HAP-1 (cell line): ENCODE results near the gene BNIP3.
"Not testable (repeated sequence)": the region's sequence is repeated elsewhere in the genome, so short reads cannot be mapped to it uniquely, and the experiment has no call there.

Experiments used
- DNase-seq, 2 experiments: peaks; one replicate each; pipeline ENCODE4 v3.0.0-alpha.2; 2016 to 2020; ENCODE audit warnings: low spot score in 2 of 2
- H3K27me3 ChIP-seq: fragments of 250-450 bp; sonication (Bioruptor Pico); 2 replicates; pipeline ENCODE4 v1.5.1; 2020; ENCODE audit warnings: low read depth, mild to moderate bottlenecking, moderate library complexity
- H3K36me3 ChIP-seq: fragments of 250-450 bp; sonication (Bioruptor Pico); replicated peaks from 2 replicates; pipeline ENCODE4 v1.5.1; 2020; ENCODE audit warnings: mild to moderate bottlenecking
- H3K4me1 ChIP-seq: fragments of 250-450 bp; sonication (Bioruptor Pico); 2 replicates; pipeline ENCODE4 v1.5.1; 2020; ENCODE audit warnings: mild to moderate bottlenecking
- H3K4me3 ChIP-seq: fragments of 250-450 bp; sonication (Bioruptor Pico); 2 replicates; pipeline ENCODE4 v1.5.1; 2020; ENCODE audit warnings: mild to moderate bottlenecking, moderate library complexity
- H3K9me3 ChIP-seq: fragments of 250-450 bp; sonication (Bioruptor Pico); 2 replicates; pipeline ENCODE4 v1.5.1; 2020; ENCODE audit warnings: mild to moderate bottlenecking, moderate library complexity
- in situ Hi-C: fragments of 300-500 bp; cut with MboI; formaldehyde crosslinking; loops from 3 replicates; pipeline ENCODE4 v1.14.3; 2020; ENCODE audit warnings: low sequenced_read_pairs, inconsistent platforms, mixed read lengths

The BNIP3 gene

GRCh38 chr10:131996466-131997365 lies 15.0 kb upstream of the BNIP3 start:
- Histone ChIP-seq H3K27me3 (no peaks in the 10 kb centered on the region), H3K36me3 (no peaks in the 10 kb centered on the region), H3K9me3 (no peaks in the 10 kb centered on the region), H3K4me1 (peaks cover 19% of the 10 kb centered on the region), H3K4me3 (no peak overlapping the region)
- in situ Hi-C loops, result no loop called here
- no peak for DNase-seq

GRCh38 chr10:131994435-131994834 lies 12.7 kb upstream of the BNIP3 start:
- H3K4me1 ChIP-seq, result peaks cover 19% of the 10 kb centered on the region
- in situ Hi-C loops, result no loop called here
- H3K9me3 ChIP-seq, result no peaks in the 10 kb centered on the region
- no peaks in the 10 kb centered on the region for H3K36me3 ChIP-seq
- H3K4me3 ChIP-seq, result no peak overlapping the region
- no peaks in the 10 kb centered on the region for H3K27me3 ChIP-seq
- no peak for DNase-seq

GRCh38 chr10:131993275-131993674 lies 11.6 kb upstream of the BNIP3 start:
- H3K27me3 ChIP-seq, result no peaks in the 10 kb centered on the region
- DNase-seq, result no peak
- in situ Hi-C loops, result no loop called here
- no peaks in the 10 kb centered on the region for H3K36me3 ChIP-seq
- H3K9me3 ChIP-seq, result no peaks in the 10 kb centered on the region
- peaks cover 19% of the 10 kb centered on the region for H3K4me1 ChIP-seq
- no peak overlapping the region for H3K4me3 ChIP-seq

- no peak overlapping the region for H3K4me3 ChIP-seq
- no peaks in the 10 kb centered on the region for H3K9me3 ChIP-seq
- H3K36me3 ChIP-seq, result no peaks in the 10 kb centered on the region
- no peak for DNase-seq
- no peaks in the 10 kb centered on the region for H3K27me3 ChIP-seq
- H3K4me1 ChIP-seq, result peaks cover 5% of the 10 kb centered on the region
- in situ Hi-C loops, result no loop called here
Measured at GRCh38 chr10:131991726-131992125, 10.0 kb upstream of the BNIP3 start.

GRCh38 chr10:131987786-131988185 lies 6.1 kb upstream of the BNIP3 start:
- not testable (repeated sequence) for DNase-seq

GRCh38 chr10:131987301-131987700 lies 5.6 kb upstream of the BNIP3 start:
- H3K9me3 ChIP-seq, DNase-seq, H3K4me1 ChIP-seq, H3K27me3 ChIP-seq, in situ Hi-C loops, H3K4me3 ChIP-seq, H3K36me3 ChIP-seq: not testable (repeated sequence)

More at GRCh38 chr10:131987786-131988185, 6.1 kb upstream of the BNIP3 start:
- H3K9me3 ChIP-seq, in situ Hi-C loops, H3K4me3 ChIP-seq, H3K4me1 ChIP-seq, H3K36me3 ChIP-seq, H3K27me3 ChIP-seq: not testable (repeated sequence)

GRCh38 chr10:131986851-131987250 lies 5.1 kb upstream of the BNIP3 start:
- in situ Hi-C loops, H3K27me3 ChIP-seq, H3K4me3 ChIP-seq, H3K9me3 ChIP-seq, H3K36me3 ChIP-seq, H3K4me1 ChIP-seq, DNase-seq: not testable (repeated sequence)

- H3K9me3 ChIP-seq, result no peaks in the 10 kb centered on the region
- in situ Hi-C loops, result no loop called here
- no peaks in the 10 kb centered on the region for H3K36me3 ChIP-seq
- no peaks in the 10 kb centered on the region for H3K27me3 ChIP-seq
- no peak overlapping the region for H3K4me3 ChIP-seq
- peaks cover 13% of the 10 kb centered on the region for H3K4me1 ChIP-seq
- no peak for DNase-seq
Measured at GRCh38 chr10:131983780-131984179, 2.1 kb upstream of the BNIP3 start.

- DNase-seq, result no peak
- no peaks in the 10 kb centered on the region for H3K27me3 ChIP-seq
- no peaks in the 10 kb centered on the region for H3K9me3 ChIP-seq
- in situ Hi-C loops, result no loop called here
- no peak overlapping the region for H3K4me3 ChIP-seq
- H3K36me3 ChIP-seq, result no peaks in the 10 kb centered on the region
- H3K4me1 ChIP-seq, result peaks cover 20% of the 10 kb centered on the region
Measured at GRCh38 chr10:131982796-131983195, 1.1 kb upstream of the BNIP3 start.

- Histone ChIP-seq H3K36me3 (no peaks in the 10 kb centered on the region), H3K27me3 (no peaks in the 10 kb centered on the region), H3K4me1 (peaks cover 20% of the 10 kb centered on the region), H3K9me3 (no peaks in the 10 kb centered on the region), H3K4me3 (peak overlapping the region; percentile 29)
- in situ Hi-C loops, result no loop called here
- no peak for DNase-seq
Measured at GRCh38 chr10:131982185-131982756, 548 bp upstream of the BNIP3 start.

- H3K9me3 ChIP-seq, result no peaks in the 10 kb centered on the region
- H3K36me3 ChIP-seq, result no peaks in the 10 kb centered on the region
- H3K27me3 ChIP-seq, result no peaks in the 10 kb centered on the region
- peak overlapping the region; percentile 89 for H3K4me3 ChIP-seq
- peaks cover 20% of the 10 kb centered on the region for H3K4me1 ChIP-seq
- in situ Hi-C loops, result no loop called here
- DNase-seq, result peak; percentile 72 to 81
Measured at GRCh38 chr10:131980761-131981428, 828 bp downstream of the BNIP3 start.

GRCh38 chr10:131980321-131980720 lies 1.4 kb downstream of the BNIP3 start:
- in situ Hi-C loops, result no loop called here
- no peaks in the 10 kb centered on the region for H3K36me3 ChIP-seq
- H3K4me3 ChIP-seq, result peak overlapping the region; percentile 89
- H3K4me1 ChIP-seq, result peaks cover 20% of the 10 kb centered on the region
- H3K27me3 ChIP-seq, result no peaks in the 10 kb centered on the region
- H3K9me3 ChIP-seq, result no peaks in the 10 kb centered on the region
- no peak for DNase-seq

GRCh38 chr10:131979821-131980270 lies 1.9 kb downstream of the BNIP3 start:
- no peaks in the 10 kb centered on the region for H3K9me3 ChIP-seq
- DNase-seq, result peak in 1 of 2 experiments; percentile 40
- peaks cover 20% of the 10 kb centered on the region for H3K4me1 ChIP-seq
- peak overlapping the region; percentile 89 for H3K4me3 ChIP-seq
- H3K36me3 ChIP-seq, result no peaks in the 10 kb centered on the region
- no peaks in the 10 kb centered on the region for H3K27me3 ChIP-seq
- in situ Hi-C loops, result no loop called here

- Histone ChIP-seq H3K4me1 (peaks cover 20% of the 10 kb centered on the region), H3K9me3 (no peaks in the 10 kb centered on the region), H3K27me3 (no peaks in the 10 kb centered on the region), H3K36me3 (no peaks in the 10 kb centered on the region), H3K4me3 (peak overlapping the region; percentile 89)
- no peak for DNase-seq
- in situ Hi-C loops, result no loop called here
Measured at GRCh38 chr10:131979336-131979735, 2.4 kb downstream of the BNIP3 start.
